A549 (cell line): Measurements from ENCODE around the gene IL17REL. TPM values are rescaled to one million over a fixed set of nuclear protein-coding genes. Genes with fewer than 3 reads are reported as not detected.

Experiments used
- ATAC-seq, 2 experiments: fragments of 200-7000 bp in 1 of 2; fragments of >200 bp in 1 of 2; cut with Nextera tagmentation in 1 of 2; cut with Tn5 transposase in 1 of 2; 3 replicates each; pipeline versions ENCODE4 v1.8.0 to v1.9.1; 2018 to 2020; ENCODE audit warnings: mild to moderate bottlenecking in 1 of 2, moderate library complexity in 1 of 2
- CTCF ChIA-PET: fragments of 300-600 bp; sonication (Branson Sonifier 250); formaldehyde crosslinking; extraction: SDS; loops from one replicate; lab custom pipeline; 2021; ENCODE audit warnings: antibody characterized with exemption, inconsistent platforms; lab: Yijun Ruan, JAX
- POLR2A ChIA-PET: fragments of 350-600 bp; formaldehyde crosslinking; extraction: SDS; loops from one replicate; lab custom pipeline; 2021; ENCODE audit warnings: antibody characterized with exemption, inconsistent platforms; lab: Yijun Ruan, JAX
- DNase-seq, 2 experiments: peaks; one replicate each; pipeline versions ENCODE4 v3.0.0 to v3.0.0-alpha.2; 2011 to 2016; ENCODE audit warnings: low read depth in 1 of 2, low spot score in 1 of 2
- FAIRE-seq: peaks from 2 replicates; lab custom pipeline; 2011; peaks lifted over from hg19 to GRCh38; lab: Jason Lieb, UNC
- H3K27ac ChIP-seq, 2 experiments: fragments of >200 bp; sonication (Bioruptor Twin); formaldehyde crosslinking; 3 replicates each; pipeline ENCODE4 v1.5.1; 2016 to 2017
- H3K4me1 ChIP-seq: fragments of >200 bp; sonication (Bioruptor Twin); formaldehyde crosslinking; 3 replicates; pipeline ENCODE4 v1.6.1; 2016
- H3K4me2 ChIP-seq: fragments of >200 bp; sonication (Bioruptor Twin); formaldehyde crosslinking; 3 replicates; pipeline ENCODE4 v1.6.1; 2016
- H3K4me3 ChIP-seq: fragments of >200 bp; sonication (Bioruptor Twin); formaldehyde crosslinking; 3 replicates; pipeline ENCODE4 v1.5.1; 2016
- H3K9me3 ChIP-seq: fragments of >200 bp; sonication (Bioruptor Twin); formaldehyde crosslinking; 3 replicates; pipeline ENCODE4 v1.6.1; 2016
- BHLHE40 ChIP-seq: IDR thresholded peaks from 2 replicates; pipeline ENCODE4 v1.6.1; 2012; ENCODE audit warnings: low read depth, low read length, inconsistent platforms
- CHD2 ChIP-seq: fragments of 150-350 bp; IDR thresholded peaks from 2 replicates; pipeline ENCODE4 v1.6.1; 2014; ENCODE audit warnings: low read length; ENCODE audit not compliant: partially characterized antibody
- FOSB ChIP-seq: fragments of 250-450 bp; sonication (Bioruptor Pico); IDR thresholded peaks from 2 replicates; pipeline ENCODE4 v1.5.0; 2020; ENCODE audit warnings: mild to moderate bottlenecking, moderate library complexity
- FOXS1 ChIP-seq: fragments of 250-450 bp; sonication (Bioruptor Pico); IDR thresholded peaks from 2 replicates; pipeline ENCODE4 v1.5.0; 2020; ENCODE audit warnings: mild to moderate bottlenecking, moderate library complexity
- HDAC2 ChIP-seq: fragments of 200-600 bp; sonication (generic); IDR thresholded peaks from 2 replicates; pipeline ENCODE4 v1.6.1; 2016
- HOXA7 ChIP-seq: fragments of 250-450 bp; sonication (Bioruptor Pico); IDR thresholded peaks from 2 replicates; pipeline ENCODE4 v1.5.0; 2020; ENCODE audit warnings: mild to moderate bottlenecking, moderate library complexity
- JUN ChIP-seq, 2 experiments: fragments of >200 bp; sonication (Bioruptor Twin); formaldehyde crosslinking; IDR thresholded peaks; 2 replicates in 1 of 2; 3 replicates in 1 of 2; pipeline ENCODE4 v1.6.1; 2016 to 2017
- JUNB ChIP-seq: fragments of >200 bp; sonication (Bioruptor Twin); formaldehyde crosslinking; IDR thresholded peaks from 2 replicates; pipeline ENCODE4 v1.6.1; 2016
- KDM1A ChIP-seq: fragments of 200-600 bp; sonication (generic); IDR thresholded peaks from 2 replicates; pipeline ENCODE4 v1.6.1; 2016; ENCODE audit warnings: low read depth, mild to moderate bottlenecking
- KDM5A ChIP-seq: fragments of 200-600 bp; sonication (generic); IDR thresholded peaks from 2 replicates; pipeline ENCODE4 v1.6.1; 2016; ENCODE audit warnings: antibody characterized with exemption, mild to moderate bottlenecking
- MAFK ChIP-seq: fragments of 450-650 bp; IDR thresholded peaks from 2 replicates; pipeline ENCODE4 v1.6.1; 2014; ENCODE audit not compliant: partially characterized antibody
- PHF8 ChIP-seq: fragments of 200-600 bp; sonication (generic); IDR thresholded peaks from 2 replicates; pipeline ENCODE4 v1.6.1; 2016; ENCODE audit warnings: low read depth, mild to moderate bottlenecking, antibody characterized with exemption, moderate library complexity, borderline replicate concordance
- RCOR1 ChIP-seq: fragments of 150-350 bp; IDR thresholded peaks from 2 replicates; pipeline ENCODE4 v1.6.1; 2014; ENCODE audit warnings: antibody characterized with exemption, low read length, low read depth
- RFX5 ChIP-seq: fragments of 450-650 bp; IDR thresholded peaks from 2 replicates; pipeline ENCODE4 v1.7.1; 2014; ENCODE audit warnings: antibody characterized with exemption, mild to moderate bottlenecking, moderate library complexity
- SMC3 ChIP-seq: fragments of >200 bp; sonication (Bioruptor Twin); formaldehyde crosslinking; IDR thresholded peaks from 3 replicates; pipeline ENCODE4 v1.6.1; 2018; ENCODE audit warnings: inconsistent platforms
- SREBF2 ChIP-seq: fragments of 450-650 bp; IDR thresholded peaks from 2 replicates; pipeline ENCODE4 v1.6.1; 2014; ENCODE audit warnings: mild to moderate bottlenecking, moderate library complexity
- ZFP36 ChIP-seq: fragments of 450-650 bp; IDR thresholded peaks from 2 replicates; pipeline ENCODE4 v1.6.1; 2014; ENCODE audit warnings: borderline replicate concordance; ENCODE audit not compliant: partially characterized antibody
- ZSCAN20 ChIP-seq: fragments of 250-450 bp; sonication (Bioruptor Pico); IDR thresholded peaks from 2 replicates; pipeline ENCODE4 v1.8.0; 2022; ENCODE audit warnings: mild to moderate bottlenecking, moderate library complexity
- WGBS: methylation state at CpG from one replicate; pipeline ENCODE4 v1.1.6; 2017; ENCODE audit errors: missing lambda C conversion rate; 5-methylcytosine and 5-hydroxymethylcytosine counted together
- polyA plus RNA-seq, 4 experiments: library from polyadenylated mRNA; depleted of rRNA in 3 of 4; stranded (reverse); fragments of >200 nt; fragmentation: RNase III in 1 of 4; extraction: RNeasy Plus Mini Kit Qiagen cat#74134 plus additional on column Dnase treatment in 1 of 4; gene quantifications; 2 replicates in 3 of 4; 3 replicates in 1 of 4; pipeline ENCODE4 v1.2.3, GENCODE V29; 2011 to 2017
- TF ChIP-seq, protein P1 (sequence below): fragments of >200 bp; sonication (Bioruptor Twin); formaldehyde crosslinking; IDR thresholded peaks from 3 replicates; pipeline ENCODE4 v1.6.1; 2016
- TF ChIP-seq, protein P2 (sequence below): fragments of 250-450 bp; sonication (Bioruptor Pico); IDR thresholded peaks from 2 replicates; pipeline ENCODE4 v1.5.0; 2021; ENCODE audit warnings: mild to moderate bottlenecking, moderate library complexity, borderline replicate concordance
- TF ChIP-seq, protein P3 (sequence below): IDR thresholded peaks from 2 replicates; pipeline ENCODE4 v1.6.1; 2012

The IL17REL gene
- polyA plus RNA-seq, 2 of the 4 experiments (the other 2 are of a cell fraction), result 0.06 TPM; not detected in 1

DNA sequence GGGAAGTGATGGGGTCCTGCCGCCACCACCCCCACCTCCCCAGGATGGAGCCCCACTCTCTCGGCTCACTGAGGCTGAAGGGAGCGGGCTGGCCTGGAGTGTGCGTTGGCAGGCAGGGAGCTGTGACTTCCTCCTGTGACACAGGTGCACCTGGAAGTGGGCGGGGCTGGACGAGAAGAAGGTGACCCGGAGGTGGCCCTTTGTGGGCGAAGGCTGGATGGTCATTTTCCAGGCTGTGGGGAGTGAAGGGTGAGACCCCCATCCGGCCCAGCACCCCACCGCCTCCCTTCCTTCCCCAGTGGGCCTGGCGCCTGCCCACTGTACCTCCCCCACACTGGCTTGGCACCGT, 15.3 kb downstream of the IL17REL start:
- no peak for TF ChIP-seq KDM5A
- no peak for TF ChIP-seq SMC3
- no peak for TF ChIP-seq ZFP36
- no peak for DNase-seq
- H3K4me3 ChIP-seq, result no peak overlapping the region
- CTCF ChIA-PET, result interaction anchor here (1.0 to 6.5 kb wide), 3 partner anchors 15 to 67 kb away, joined by 3 to 39 read pairs (median 3); no protein-coding TSS in a partner anchor
- no peaks in the 10 kb centered on the region for H3K9me3 ChIP-seq
- no peak for ATAC-seq
- H3K4me2 ChIP-seq, result no peak overlapping the region
- POLR2A ChIA-PET, result no interaction called here
- H3K4me1 ChIP-seq, result peaks cover 4% of the 10 kb centered on the region; the same call in 1 of the 3 replicates
- H3K27ac ChIP-seq, result no peak overlapping the region
- no peak for FAIRE-seq
- 79% methylated on average over 8 of the region's 12 CpGs for WGBS

DNA sequence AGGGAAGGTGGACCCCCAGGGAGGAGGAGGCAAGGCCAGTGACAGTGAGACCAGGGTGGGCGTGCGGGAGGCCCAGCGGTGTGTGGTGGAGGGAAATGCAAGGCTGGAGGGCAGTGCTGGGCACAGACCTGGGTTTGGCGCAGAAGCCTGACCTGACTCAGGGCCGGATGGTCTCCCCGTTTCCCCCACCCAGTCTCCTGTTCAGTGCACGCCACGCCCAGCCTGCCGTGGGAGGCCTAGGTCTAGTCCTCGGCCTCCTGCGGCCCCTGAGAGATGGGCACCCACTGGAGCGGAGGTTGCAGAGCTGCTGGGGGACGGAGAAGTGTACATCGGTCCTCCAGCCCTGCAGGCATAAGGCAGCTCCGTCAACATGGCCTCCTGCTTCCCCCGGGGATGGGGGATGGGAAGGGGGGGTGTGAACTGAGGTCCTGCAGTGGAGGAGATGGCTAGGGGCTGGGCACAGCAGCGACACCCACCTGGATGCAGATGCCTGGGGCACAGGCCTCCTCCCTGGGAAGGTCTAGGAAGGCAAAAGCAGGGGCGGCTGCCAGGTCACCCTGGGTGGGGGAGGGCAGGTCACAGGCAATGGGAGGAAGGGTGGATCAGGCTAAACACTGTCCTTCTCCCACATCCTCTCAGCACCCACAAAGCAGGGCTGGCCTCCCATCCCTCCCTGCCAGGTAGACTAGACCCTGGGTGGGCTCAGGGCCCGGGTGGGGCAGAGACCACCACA, 15.9 kb downstream of the IL17REL start:
- H3K27ac ChIP-seq, result 0 out of 6 replicates have a peak overlapping the region, but pooled peaks of 1 of the 2 experiments have one; percentile 12
- H3K4me3 ChIP-seq, result no peak overlapping the region
- WGBS, result 81% methylated on average over 11 of the region's 19 CpGs
- no peak overlapping the region for H3K4me2 ChIP-seq
- H3K9me3 ChIP-seq, result no peaks in the 10 kb centered on the region
- no peak for TF ChIP-seq MAFK
- no peak for TF ChIP-seq SREBF2
- no peak for TF ChIP-seq KDM1A
- TF ChIP-seq, protein P1, sequence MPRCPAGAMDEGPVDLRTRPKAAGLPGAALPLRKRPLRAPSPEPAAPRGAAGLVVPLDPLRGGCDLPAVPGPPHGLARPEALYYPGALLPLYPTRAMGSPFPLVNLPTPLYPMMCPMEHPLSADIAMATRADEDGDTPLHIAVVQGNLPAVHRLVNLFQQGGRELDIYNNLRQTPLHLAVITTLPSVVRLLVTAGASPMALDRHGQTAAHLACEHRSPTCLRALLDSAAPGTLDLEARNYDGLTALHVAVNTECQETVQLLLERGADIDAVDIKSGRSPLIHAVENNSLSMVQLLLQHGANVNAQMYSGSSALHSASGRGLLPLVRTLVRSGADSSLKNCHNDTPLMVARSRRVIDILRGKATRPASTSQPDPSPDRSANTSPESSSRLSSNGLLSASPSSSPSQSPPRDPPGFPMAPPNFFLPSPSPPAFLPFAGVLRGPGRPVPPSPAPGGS, result no peak
- no peak for TF ChIP-seq JUN (IDR thresholded peaks at IDR 0.05)
- no peak for TF ChIP-seq ZSCAN20 (CRISPR knock-in tag)
- no peak for TF ChIP-seq RCOR1
- no peak for TF ChIP-seq JUNB
- no peak for TF ChIP-seq FOXS1 (CRISPR knock-in tag)
- TF ChIP-seq FOSB (CRISPR knock-in tag), result no peak
- TF ChIP-seq PHF8, result no peak
- no peak for TF ChIP-seq HDAC2
- TF ChIP-seq HOXA7 (CRISPR knock-in tag), result no peak
- TF ChIP-seq, protein P2, sequence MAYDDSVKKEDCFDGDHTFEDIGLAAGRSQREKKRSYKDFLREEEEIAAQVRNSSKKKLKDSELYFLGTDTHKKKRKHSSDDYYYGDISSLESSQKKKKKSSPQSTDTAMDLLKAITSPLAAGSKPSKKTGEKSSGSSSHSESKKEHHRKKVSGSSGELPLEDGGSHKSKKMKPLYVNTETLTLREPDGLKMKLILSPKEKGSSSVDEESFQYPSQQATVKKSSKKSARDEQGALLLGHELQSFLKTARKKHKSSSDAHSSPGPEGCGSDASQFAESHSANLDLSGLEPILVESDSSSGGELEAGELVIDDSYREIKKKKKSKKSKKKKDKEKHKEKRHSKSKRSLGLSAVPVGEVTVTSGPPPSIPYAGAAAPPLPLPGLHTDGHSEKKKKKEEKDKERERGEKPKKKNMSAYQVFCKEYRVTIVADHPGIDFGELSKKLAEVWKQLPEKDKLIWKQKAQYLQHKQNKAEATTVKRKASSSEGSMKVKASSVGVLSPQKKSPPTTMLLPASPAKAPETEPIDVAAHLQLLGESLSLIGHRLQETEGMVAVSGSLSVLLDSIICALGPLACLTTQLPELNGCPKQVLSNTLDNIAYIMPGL (CRISPR knock-in tag), result no peak
- no peak for TF ChIP-seq RFX5
- TF ChIP-seq, protein P3, sequence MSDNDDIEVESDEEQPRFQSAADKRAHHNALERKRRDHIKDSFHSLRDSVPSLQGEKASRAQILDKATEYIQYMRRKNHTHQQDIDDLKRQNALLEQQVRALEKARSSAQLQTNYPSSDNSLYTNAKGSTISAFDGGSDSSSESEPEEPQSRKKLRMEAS, result no peak
- POLR2A ChIA-PET, result no interaction called here
- peaks cover 4% of the 10 kb centered on the region; the same call in 1 of the 3 replicates for H3K4me1 ChIP-seq
- FAIRE-seq (no peak), ATAC-seq (no peak), DNase-seq (no peak)
- CTCF ChIA-PET, result interaction anchor here (0.5 to 6.5 kb wide), 5 partner anchors 14 to 120 kb away, joined by 3 to 39 read pairs (median 3); no protein-coding TSS in a partner anchor

DNA sequence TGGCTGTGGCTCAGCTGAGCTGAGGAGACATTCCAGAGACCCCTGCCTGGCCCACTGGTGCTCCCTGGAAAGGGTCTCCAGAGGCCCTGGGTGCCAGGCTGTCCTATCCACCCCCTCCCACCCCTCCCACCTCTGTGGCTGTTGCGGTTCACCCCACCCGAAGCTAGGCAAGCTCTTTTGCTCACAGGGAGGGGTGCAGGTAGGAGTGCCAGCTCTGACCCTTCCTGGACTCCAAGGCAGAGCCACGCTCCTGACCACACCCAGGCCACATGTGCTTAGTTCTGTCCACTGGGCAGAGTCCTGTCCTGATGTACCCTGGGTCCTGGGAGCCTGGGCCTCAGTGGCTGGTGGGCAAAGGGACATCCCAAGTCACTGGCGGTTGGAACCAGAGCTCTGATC, 16.4 kb downstream of the IL17REL start:
- FAIRE-seq (no peak), ATAC-seq (no peak), DNase-seq (no peak)
- Histone ChIP-seq H3K27ac (0 out of 6 replicates have a peak overlapping the region, but pooled peaks of 1 of the 2 experiments have one; percentile 12), H3K4me3 (no peak overlapping the region), H3K4me2 (no peak overlapping the region), H3K4me1 (peaks cover 4% of the 10 kb centered on the region; the same call in 1 of the 3 replicates), H3K9me3 (peaks cover 3% of the 10 kb centered on the region; the same call in 1 of the 3 replicates)
- TF ChIP-seq CHD2 (no peak), FOXS1 (CRISPR knock-in tag) (no peak), JUNB (no peak), BHLHE40 (no peak)
- CTCF ChIA-PET, result interaction anchor here (0.5 to 6.5 kb wide), 4 partner anchors 14 to 120 kb away, joined by 3 to 39 read pairs (median 16); no protein-coding TSS in a partner anchor
- 100% methylated on average over 1 of the region's 4 CpGs for WGBS
- POLR2A ChIA-PET, result no interaction called here
